Esophagus muscularis mucosa (tissue), 4 donors: ENCODE measurements around the gene PCSK4. TPM values are rescaled to one million over a fixed set of nuclear protein-coding genes. Genes with fewer than 3 reads are reported as not detected.

Experiments used
- DNase-seq: peaks from one replicate; pipeline ENCODE4 v3.0.0-alpha.2; 2017; ENCODE audit errors: extremely low spot score
- H3K27ac ChIP-seq, 4 donors: fragments of 200-600 bp; sonication (generic); replicated peaks in 1 of 4; 1 replicate in 3 of 4; 2 replicates in 1 of 4; pipeline ENCODE4 v1.5.1; 2016 to 2019; ENCODE audit warnings: mild to moderate bottlenecking in 1 of 4
- H3K27me3 ChIP-seq, 4 donors: fragments of 200-600 bp; sonication (generic); one replicate each; pipeline versions ENCODE4 v1.5.1 to v1.6.0; 2016 to 2019
- H3K36me3 ChIP-seq, 4 donors: fragments of 200-600 bp; sonication (generic); one replicate each; pipeline ENCODE4 v1.5.1; 2016 to 2019
- H3K4me1 ChIP-seq, 4 donors: fragments of 200-600 bp; sonication (generic); one replicate each; pipeline ENCODE4 v1.5.1; 2016 to 2019
- H3K4me3 ChIP-seq, 4 donors: fragments of 200-600 bp; sonication (generic); 1 replicate in 2 of 4; 2 replicates in 2 of 4; pipeline ENCODE4 v1.5.1; 2016 to 2019; ENCODE audit warnings: mild to moderate bottlenecking in 4 of 4, moderate library complexity in 1 of 4
- H3K9me3 ChIP-seq, 4 donors: fragments of 200-600 bp; sonication (generic); 1 replicate in 3 of 4; 2 replicates in 1 of 4; pipeline ENCODE4 v1.5.1; 2016 to 2019
- CTCF ChIP-seq, 3 experiments: fragments of 200-600 bp in 2 of 3; fragments of 450-650 bp in 1 of 3; sonication (generic) in 2 of 3; IDR thresholded peaks; one replicate each; pipeline ENCODE4 v1.5.1; 2017 to 2019; ENCODE audit warnings: antibody characterized with exemption in 3 of 3, mild to moderate bottlenecking in 2 of 3, moderate library complexity in 1 of 3
- EP300 ChIP-seq: sonication (generic); formaldehyde crosslinking; IDR thresholded peaks from one replicate; pipeline ENCODE4 v1.6.1; 2017; ENCODE audit warnings: antibody characterized with exemption
- POLR2A ChIP-seq: fragments of 450-650 bp; IDR thresholded peaks from one replicate; pipeline ENCODE4 v1.6.1; 2017; ENCODE audit warnings: antibody characterized with exemption, moderate library complexity, mild to moderate bottlenecking, low read depth
- POLR2AphosphoS5 ChIP-seq, 2 donors: sonication (generic); formaldehyde crosslinking; IDR thresholded peaks; one replicate each; pipeline ENCODE4 v1.6.1; 2017; ENCODE audit warnings: antibody characterized with exemption in 2 of 2
- WGBS: methylation state at CpG from one replicate; pipeline ENCODE4 v1.1.5; 2018; 5-methylcytosine and 5-hydroxymethylcytosine counted together
- intact Hi-C: fragments of 100-400 bp; cut with DNase I; formaldehyde crosslinking; loops from one replicate; pipeline ENCODE4 v1.15.1; 2023
- total RNA-seq, 4 donors: library from RNA; depleted of rRNA; stranded (reverse); fragments of >200 nt; gene quantifications; one replicate each; pipeline versions ENCODE4 v1.1.0 to v1.2.1, GENCODE V29; 2016

The PCSK4 gene
- total RNA-seq, 4 donors from 2014 or later = 1.9 to 5.4 (median 3.3) TPM

- TF ChIP-seq POLR2A = no peak
- no peak for TF ChIP-seq EP300
- no peak for TF ChIP-seq CTCF (IDR thresholded peaks at IDR 0.05)
- no peak for TF ChIP-seq POLR2AphosphoS5 (IDR thresholded peaks at IDR 0.05)
- DNase-seq = no peak
- Histone ChIP-seq H3K4me3 (peak overlapping the region; percentile 54 to 75 (median 60)), H3K4me1 (peaks cover 17 to 21% (median 19%) of the 10 kb centered on the region in 4 donors), H3K27ac (peak overlapping the region; percentile 76 to 85 (median 82)), H3K9me3 (no peaks in the 10 kb centered on the region), H3K27me3 (peaks cover 0 to 18% (median 0%) of the 10 kb centered on the region in 4 donors), H3K36me3 (no peaks in the 10 kb centered on the region)
- 44% methylated on average over 19 of the region's 37 CpGs for WGBS
- intact Hi-C loops = no loop called here
Measured at GRCh38 chr19:1489463-1490310, 463 bp downstream of the PCSK4 start.

GRCh38 chr19:1488282-1488601 lies 1.9 kb downstream of the PCSK4 start:
- H3K9me3 ChIP-seq = no peaks in the 10 kb centered on the region
- WGBS = 95% methylated on average over 11 of the region's 11 CpGs
- peaks cover 0 to 18% (median 0%) of the 10 kb centered on the region in 4 donors for H3K27me3 ChIP-seq
- peaks cover 17 to 21% (median 19%) of the 10 kb centered on the region in 4 donors for H3K4me1 ChIP-seq
- no peak overlapping the region for H3K27ac ChIP-seq
- H3K36me3 ChIP-seq = no peaks in the 10 kb centered on the region
- no peak for DNase-seq
- TF ChIP-seq CTCF (IDR thresholded peaks at IDR 0.05) = no peak
- no peak for TF ChIP-seq POLR2A
- TF ChIP-seq EP300 = no peak
- no peak for TF ChIP-seq POLR2AphosphoS5 (IDR thresholded peaks at IDR 0.05)
- H3K4me3 ChIP-seq = no peak overlapping the region
- intact Hi-C loops = no loop called here

- intact Hi-C loops = no loop called here
- H3K4me3 ChIP-seq = no peak overlapping the region
- H3K27me3 ChIP-seq = peaks cover 0 to 16% (median 0%) of the 10 kb centered on the region in 4 donors
- H3K9me3 ChIP-seq = no peaks in the 10 kb centered on the region
- H3K4me1 ChIP-seq = peaks cover 17 to 21% (median 19%) of the 10 kb centered on the region in 4 donors
- no peak for DNase-seq
- 96% methylated on average over 11 of the region's 40 CpGs for WGBS
- no peaks in the 10 kb centered on the region for H3K36me3 ChIP-seq
- H3K27ac ChIP-seq = no peak overlapping the region
- TF ChIP-seq POLR2A (no peak), POLR2AphosphoS5 (IDR thresholded peaks at IDR 0.05) (no peak)
Measured at GRCh38 chr19:1487576-1488281, 2.4 kb downstream of the PCSK4 start.

- no peak overlapping the region for H3K27ac ChIP-seq
- H3K4me1 ChIP-seq = peaks cover 17 to 21% (median 19%) of the 10 kb centered on the region in 4 donors
- 94% methylated on average over 42 of the region's 56 CpGs for WGBS
- H3K27me3 ChIP-seq = peaks cover 0 to 8% (median 0%) of the 10 kb centered on the region in 4 donors
- intact Hi-C loops = no loop called here
- H3K4me3 ChIP-seq = no peak overlapping the region
- TF ChIP-seq POLR2AphosphoS5 (IDR thresholded peaks at IDR 0.05) (no peak), CTCF (IDR thresholded peaks at IDR 0.05) (no peak), POLR2A (no peak), EP300 (no peak)
- H3K36me3 ChIP-seq = no peaks in the 10 kb centered on the region
- no peak for DNase-seq
- no peaks in the 10 kb centered on the region for H3K9me3 ChIP-seq
Measured at GRCh38 chr19:1486720-1487575, 3.2 kb downstream of the PCSK4 start.
